HG03064 (cell line): ENCODE measurements around the gene PTTG1IP.
"Not testable (repeated sequence)": the region's sequence is repeated elsewhere in the genome, so short reads cannot be mapped to it uniquely, and the experiment has no call there.

ENCODE experiments used
- ATAC-seq: cut with Tn5 transposase; IDR thresholded peaks from one replicate; pipeline ENCODE4 v1.9.1; 2021; ENCODE audit warnings: low read depth; ENCODE audit not compliant: unreplicated experiment

Gene PTTG1IP

DNA sequence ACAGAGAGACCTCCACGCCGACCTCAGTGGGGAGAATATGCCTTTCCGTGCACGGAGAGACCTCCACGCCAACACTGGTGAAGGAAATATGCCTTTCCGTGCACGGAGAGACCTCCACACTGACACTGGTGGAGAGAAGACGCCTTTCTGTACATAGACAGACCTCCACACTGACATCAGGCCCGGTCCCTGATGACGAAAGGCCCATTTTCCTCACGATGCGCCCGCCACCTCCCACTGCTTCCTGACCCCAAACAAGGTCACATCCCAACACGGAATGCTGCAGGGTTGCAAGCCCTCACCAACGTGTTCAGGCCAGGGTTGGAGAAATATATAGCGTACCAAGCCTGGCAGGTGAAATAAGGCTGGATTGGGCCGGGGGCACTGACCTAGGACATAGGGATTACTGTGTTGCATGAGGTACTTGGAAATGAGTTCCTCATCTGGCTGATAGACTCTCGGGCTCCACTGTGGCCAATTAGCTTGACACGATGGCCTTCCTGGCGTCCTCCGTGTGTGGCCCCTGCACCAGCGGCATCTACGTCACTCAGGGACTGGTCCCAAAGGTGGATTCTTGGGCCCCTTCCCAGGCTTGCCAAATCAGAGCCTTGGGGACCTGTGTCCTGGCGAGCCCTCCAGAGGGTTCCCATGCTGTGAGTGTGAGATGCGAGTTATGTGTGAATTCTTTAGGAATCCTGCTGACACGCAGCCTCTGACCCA is 39.1 kb downstream of the PTTG1IP start:
- ATAC-seq: no peak

DNA sequence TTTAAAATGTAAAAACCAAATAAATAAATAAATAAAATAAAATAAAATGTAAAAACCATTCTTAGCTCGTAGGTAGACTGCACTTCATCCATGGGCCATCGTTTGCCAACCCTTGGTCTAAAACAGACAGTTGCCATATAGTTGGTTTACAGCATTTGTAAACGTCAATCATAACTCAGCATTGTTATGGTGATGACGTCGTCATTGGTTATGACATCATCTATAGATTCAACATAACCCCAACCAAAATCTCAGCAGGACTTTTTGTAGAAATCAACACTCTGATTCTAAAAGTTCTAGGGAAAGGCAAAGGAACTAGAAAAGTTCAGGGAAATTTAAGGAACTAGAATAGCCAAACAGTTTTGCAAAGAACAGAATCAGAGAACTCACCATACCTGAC is 39.8 kb downstream of the PTTG1IP start:
- no peak for ATAC-seq

DNA sequence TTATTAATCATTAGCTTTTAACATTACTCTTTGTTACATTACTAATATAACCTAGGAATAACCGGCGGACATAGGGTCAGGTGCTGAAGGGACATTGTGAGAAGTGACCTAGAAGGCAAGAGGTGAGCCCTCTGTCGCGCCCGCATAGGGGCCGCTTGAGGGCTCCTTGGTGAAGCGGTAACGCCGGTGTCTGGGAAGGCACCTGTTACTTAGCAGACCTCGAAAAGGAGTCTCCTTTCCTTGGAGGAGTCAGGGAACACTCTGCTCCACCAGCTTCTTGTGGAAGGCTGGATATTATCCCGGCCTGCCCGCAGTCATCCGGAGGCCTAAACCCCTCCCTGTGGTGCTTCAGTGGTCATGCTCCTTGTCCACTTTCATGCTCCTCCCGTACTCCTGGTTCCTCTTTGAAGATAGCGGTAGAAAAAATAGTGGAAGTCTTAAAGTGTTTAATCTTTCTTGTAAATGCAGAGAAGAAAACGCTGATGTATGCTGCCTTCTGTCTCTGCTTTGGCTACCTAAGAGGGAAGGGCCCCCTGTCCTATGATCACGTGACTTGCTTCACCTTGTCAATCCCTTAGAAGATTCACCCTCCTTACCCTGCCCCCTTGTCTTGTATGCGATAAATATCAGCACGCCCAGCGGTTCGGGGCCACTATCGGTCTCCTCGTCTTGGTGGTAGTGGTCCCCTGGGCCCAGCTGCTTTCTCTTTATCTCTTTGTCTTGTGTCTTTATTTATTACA is 40.8 kb downstream of the PTTG1IP start:
- ATAC-seq: not testable (repeated sequence)

DNA sequence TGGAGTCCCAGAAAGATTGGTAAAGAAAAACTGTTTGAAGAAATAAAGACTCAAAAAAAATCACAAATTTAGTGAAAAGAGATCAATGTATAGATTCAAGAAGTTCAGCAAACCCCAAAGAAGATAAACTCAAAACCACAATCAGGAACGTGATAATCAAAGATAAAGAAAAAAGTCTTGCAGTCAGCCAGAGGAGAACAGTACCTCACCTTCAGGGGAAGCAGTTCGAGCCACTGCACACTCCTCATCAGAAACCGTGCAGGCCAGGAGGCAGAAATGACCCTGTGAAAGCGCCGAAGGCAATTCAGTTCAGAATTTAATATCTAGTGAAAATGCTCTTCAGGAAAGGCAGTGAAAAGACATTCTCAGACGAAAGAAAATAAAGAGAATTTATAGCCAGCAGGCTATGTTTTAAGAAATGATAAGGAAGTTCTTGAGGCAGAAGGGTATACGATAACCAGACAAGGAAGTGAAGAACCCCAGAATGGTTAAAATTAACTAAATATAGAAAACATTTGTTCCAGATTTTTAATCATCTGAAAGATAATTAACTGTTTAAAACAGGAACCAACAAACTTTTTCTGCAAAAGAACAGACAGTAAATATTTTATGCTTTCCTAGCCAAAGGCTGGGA is 42.1 kb downstream of the PTTG1IP start:
- no peak for ATAC-seq

DNA sequence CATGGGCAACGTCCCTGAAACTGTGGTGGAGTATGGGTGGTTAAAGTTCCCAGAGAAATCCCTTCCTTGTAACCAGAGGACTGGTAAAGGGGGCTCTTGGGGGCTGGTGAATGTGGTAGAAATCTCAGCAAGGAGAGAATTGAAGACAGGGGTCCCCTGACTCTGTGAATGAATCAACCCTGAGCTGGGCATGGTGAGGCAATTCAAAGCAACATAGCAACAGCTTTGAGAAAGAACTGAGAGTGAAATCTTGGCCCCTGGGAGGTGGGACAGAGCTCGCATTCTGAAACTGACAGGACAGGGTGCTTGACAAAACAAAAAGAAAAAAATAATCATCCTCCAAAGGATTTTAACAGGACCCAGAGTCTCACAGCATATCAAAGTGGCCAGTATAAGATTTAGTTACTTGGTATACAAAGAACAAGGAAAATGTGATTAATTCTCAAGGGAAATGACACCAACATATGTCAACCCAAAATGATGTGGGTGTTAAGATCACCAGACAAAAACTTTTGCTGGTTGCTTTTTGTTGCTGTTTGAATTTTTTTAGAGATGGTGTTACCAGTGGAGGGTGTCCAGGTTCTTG is 43.9 kb downstream of the PTTG1IP start:
- no peak for ATAC-seq

DNA sequence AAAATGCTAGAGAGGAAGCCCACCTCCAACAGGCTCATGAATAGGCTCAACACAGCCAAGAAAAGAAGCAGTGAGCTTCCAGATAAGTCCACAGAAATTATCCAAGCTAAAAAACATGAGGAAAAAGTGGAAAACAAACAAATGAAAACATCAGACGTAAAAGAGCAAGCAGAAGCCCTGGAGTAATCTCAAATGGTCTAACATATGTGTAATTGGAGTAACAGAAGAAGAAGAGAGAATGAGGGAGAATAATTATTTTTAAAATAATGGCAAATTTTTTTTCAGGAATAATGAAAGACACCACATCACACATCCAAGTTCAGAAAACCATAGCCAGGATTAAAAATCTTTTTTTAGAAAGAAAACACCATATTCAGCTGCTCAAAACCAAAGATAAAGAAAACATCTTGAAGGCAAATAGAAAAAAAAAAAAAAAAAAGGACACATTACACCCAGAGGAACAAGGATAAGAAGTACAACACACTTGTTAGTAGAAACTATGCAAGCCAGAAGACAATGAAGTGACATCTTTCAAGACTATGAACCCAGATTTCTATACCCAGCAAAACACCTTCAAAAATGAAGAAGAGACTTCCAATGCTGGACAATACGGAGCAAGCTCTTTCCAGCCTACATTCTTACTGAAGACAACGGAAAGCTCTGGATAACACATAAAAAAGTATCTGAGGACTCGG is 45.0 kb downstream of the PTTG1IP start:
- no peak for ATAC-seq

DNA sequence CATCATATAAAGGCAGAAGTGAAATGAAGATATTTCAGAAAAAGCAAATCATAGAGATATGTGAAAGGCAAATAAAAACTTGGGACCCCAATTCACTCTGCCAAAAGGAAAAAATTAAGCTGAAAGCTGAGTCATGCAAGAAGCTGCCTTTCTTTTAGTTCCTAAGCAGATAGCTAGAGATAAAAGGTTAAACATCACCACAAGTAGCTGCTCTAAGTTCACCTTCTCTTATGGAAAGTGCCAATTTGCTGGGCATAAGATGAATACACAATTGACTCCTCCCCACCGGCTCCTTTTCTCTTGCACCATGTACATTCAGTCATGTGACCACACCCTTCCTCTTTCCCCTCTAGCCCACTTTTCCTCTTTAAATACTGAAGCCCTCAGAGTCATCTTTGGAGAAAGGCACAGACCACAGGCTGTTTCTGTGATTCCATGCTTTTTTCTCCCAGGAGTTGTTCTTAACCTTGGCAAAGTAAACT is 50.3 kb downstream of the PTTG1IP start:
- no peak for ATAC-seq

DNA sequence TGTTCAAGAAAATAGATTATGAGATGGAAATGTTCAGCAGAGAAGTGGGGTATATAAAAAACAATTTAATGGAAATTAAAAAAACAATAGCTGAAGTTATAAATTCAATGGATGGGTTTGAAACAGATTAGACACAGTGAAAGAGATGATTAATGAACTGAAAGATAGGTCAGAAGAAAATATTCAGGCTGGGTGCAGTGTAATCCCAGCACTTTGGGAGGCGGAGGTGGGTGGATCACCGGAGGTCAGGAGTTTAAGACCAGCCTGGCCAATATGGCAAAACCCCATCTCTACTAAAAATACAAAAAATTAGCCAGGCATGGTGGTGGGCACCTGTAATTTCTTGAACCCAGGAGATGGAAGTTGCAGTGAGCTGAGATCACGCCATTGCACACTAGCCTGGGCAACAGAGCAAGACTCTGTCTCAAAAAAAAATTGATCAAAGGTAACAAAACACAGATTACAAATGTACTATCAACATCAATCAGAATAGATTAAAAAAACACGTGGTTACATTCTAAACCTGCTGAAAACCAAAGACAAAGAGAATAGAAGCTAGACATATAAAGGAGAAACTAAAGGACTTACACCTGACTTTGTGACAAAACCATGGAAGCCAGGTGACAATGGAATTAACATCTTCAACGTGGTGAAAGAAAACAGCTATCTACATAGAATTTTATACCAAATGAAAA is 50.9 kb downstream of the PTTG1IP start:
- ATAC-seq: no peak

DNA sequence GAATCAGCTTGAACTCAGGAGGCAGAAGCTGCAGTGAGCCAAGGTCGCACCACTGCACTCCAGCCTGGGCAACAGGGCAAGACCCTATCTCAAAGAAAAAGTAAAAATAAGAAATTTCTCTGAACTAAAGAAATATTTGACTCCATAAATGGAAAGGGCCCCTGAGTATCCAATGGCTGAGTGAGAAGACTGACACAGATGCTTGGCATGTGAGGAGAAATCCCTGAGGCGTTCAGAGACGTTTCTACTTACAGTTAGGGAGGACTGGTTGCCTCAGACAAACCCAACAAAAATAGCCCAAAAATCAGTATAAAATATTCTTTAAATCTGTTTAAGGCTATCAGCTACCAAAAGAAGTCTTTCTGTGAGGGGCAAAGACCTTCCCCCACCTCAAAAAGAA is 52.6 kb downstream of the PTTG1IP start:
- no peak for ATAC-seq

DNA sequence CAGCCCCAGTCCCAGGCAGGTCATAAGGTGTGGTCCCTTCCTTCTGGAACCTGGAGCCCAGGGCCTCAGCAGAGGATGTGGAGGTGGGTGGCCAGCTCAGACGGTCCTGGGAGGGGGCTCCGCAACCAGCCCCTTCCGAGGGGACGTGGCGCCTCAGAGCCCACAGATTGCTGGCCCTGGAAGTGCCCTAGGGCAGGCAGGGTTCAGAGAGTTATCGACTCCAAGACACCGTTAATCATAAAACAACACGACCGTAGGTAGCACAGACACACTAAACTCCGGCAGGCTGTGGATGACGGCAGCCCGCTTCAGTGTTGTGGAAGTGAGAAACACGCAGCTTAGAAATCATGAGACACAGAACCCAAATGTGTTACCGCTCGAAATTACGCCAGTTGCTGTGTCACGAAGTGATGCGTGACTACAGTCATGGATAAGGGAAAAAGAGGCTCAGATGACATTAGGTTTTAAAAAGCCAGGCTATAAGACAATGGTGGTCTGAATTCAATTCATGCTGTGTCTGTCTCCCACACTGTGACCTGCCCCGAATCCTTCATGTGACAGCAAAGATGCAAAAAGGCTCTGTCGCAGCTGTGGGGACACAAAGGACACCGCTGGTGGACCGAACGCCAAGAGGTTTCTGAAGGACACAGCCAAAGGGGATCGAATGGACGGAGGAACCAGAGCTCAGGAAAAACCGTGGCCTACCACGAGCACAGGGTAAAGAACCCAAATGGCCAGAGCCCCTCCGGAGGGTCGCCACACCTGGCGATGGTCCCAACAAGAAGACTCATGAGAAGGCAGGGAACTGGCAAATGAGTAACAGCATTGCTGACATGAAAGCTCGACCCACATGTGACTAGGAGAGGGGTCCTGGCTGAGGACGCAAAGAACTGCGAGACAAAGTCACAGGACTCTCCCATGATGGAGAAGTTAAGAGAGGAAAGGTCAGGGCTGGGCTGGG is 53.9 kb downstream of the PTTG1IP start:
- no peak for ATAC-seq

DNA sequence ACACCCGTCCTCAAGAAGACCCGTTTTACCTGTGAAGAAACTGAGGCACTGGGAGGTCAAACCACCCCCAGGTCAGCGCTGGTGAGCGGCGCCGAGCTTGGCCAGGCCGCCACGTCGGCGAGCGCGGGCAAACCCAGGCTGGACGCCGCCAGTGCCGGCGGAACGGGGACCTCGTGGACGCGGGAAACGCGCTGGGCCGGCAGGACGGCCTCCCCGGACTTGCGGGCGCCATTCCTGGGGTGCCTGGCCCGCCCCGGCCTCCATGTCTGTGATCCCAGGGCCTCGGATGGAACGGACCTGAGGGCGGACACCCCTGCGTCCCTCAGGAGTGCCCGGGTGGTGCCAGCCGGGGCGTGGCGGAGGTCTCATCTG is 54.9 kb downstream of the PTTG1IP start:
- ATAC-seq: no peak

DNA sequence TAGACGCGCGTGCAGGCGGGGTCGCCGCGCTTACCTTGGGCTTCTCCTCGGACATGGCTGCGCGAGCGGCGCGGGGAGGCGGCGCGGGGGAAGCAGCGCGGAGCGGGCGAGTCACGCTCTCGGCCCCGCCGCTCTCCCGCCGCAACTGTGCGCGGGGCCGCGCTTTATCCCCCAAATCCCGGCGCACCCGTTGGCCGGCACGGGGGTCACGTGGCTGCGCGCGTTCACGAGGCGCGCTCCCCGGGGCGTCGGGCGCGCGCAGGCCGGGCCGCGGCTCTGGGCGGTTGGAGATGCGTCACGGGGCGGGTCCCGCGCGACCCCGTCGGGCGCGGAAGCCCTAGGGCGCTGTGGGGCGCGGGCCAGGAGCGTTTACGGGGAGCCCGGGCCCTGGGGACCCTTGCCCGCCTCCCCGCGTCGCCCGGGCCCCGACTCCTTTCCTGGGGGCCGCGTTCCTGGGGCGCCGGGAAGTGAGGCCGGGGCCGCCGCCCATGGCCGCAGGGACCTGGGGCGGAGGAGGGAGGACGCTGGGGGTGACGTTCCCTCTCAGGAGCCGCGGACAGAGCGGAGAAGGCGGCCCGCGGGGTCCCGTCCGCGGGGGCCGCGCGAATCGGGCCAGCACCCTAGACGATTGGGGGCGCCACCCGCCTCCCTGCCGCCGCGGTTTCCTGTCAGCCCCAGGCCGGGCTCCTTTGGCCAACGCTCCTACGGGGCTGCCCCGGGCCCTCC is 55.4 kb downstream of the PTTG1IP start, which contains the start of gene SUMO3:
TSS of gene SUMO3 (minus strand) at position 149 of the 726 bp plus-strand sequence. CDS start at position 55, 94 bp downstream.
- no peak for ATAC-seq

DNA sequence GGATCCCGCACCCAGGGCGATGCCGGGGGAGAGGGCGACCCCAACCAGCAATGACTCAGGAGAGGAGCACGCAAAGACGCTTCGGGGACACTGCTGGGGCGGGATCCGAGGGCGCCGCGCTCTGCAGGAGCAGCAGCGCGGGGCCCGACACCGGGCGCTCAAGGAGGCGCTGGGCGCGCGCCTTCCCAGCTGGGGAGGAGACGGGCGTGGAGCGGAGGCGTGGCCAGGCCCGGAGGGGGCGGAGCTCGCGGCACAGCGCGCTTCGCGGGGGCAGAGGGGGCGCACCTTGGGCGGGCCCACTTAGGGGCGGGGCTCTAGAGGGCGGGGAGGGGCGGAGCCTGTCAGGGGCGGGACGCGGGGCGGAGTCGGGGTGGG is 56.0 kb downstream of the PTTG1IP start:
- no peak for ATAC-seq

DNA sequence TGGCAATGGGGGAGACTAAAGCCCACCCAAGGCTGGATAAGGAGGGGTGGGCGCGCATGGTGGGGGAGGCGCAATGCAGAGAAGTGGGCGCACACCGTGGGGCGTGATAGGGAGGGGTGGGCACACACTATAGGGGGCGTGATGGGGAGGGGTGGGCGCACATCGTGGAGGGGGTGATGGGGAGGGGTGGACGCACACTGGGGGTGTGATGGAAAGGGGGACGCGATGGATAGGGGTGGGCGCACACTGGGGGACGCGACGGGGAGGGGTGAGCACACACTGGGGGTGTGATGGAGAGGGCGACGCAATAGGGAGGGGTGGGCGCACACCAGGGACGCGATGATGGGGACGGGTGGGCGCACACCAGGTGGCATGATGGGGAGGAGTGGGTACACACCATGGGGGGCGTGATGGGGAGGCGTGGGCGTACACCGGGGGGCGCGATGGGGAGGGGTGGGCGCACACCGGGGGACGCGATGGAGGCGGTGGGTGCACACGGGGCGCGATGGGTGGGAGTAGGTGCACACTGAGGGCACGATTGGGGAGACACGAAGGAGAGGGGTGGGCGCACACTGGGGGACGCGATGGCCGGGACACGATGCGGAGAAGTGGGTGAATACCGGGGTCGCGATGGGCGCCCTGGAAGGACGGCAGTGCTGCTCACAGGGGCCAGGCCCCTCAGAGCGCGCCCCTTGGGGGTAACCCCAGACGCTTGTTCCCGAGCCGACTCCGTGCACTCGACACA is 56.6 kb downstream of the PTTG1IP start:
- ATAC-seq: no peak

DNA sequence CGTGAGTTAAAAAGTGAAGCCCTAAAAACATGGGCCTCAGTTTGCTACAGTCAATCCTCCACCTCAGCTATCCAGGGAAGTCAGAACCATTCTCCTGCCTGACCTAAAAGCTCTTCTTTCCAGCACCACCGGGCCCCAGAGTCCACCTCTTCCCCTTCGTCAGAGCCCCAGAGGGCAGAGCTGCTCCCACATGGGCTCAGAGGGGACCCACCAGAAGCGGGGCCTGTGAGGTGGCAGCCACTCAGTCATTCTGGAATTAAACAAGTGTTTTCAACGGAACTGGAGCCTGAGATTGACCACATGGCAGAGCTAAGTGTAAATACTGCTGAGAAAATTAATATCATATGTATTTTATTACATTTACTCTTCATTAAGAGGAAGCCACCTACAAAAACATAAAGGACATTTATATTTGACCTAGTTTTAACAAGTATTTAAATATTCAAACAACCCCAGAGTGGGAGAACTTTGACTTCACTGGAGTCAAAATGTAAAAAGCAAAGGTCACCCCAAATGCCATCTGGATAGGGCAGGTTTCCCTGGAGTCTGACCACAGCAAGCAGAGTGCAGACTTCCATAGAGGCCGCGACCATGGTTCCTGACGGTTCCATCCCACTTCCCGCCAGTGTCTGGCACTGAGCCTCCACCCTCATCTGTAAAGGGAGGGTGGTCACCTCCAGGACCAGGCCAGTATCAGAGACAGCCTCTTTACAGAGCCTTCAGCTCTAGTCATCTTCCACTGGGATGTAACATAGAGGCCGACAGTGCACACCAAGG is 57.5 kb downstream of the PTTG1IP start:
- no peak for ATAC-seq

DNA sequence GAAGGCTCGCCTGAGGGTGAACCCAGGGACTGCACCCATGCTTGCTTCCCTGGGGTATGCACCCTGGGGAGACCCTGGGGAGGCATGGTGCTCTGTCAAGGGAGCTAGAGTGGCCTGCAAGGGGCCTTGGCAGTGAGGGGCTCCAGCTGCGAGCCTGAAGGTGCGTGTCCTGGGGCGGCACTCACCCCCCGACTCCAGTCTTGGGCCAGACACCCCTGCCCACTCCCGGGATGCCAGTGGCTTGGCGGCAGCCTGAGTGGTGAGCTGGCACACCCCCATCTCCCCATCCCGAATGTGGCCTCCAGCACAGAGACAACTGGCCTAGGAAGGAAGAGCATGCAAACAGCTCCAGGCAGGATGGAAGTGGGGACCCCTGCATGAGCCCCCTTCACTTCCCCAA is 58.3 kb downstream of the PTTG1IP start:
- ATAC-seq: no peak

DNA sequence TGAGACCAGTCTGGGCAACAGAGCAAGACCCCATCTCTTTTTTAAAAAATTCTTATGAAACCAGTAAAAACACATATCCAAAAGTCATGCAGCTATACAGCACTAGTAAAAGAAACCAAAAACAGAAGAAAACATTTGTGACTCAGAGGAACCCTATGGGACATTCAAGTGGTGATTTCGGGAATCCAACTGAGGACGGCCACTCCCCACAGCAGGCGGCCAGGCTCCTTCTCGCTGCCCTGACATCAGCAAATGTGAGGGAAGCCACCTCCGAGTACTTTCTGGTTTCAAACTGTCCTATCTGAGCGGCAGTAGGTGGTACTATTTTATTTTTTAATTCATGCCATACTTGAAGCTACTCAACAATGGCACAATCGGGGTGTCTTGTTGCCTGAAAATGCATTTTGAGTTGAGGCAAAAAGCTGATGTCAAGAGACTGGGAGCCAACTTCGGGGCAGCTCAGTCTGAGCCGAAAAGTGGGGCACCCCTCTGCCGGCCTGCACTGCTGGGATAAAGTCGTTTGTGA is 58.9 kb downstream of the PTTG1IP start:
- ATAC-seq: no peak
